ENCODE data around the gene RAI1. TPM values are rescaled to one million over a fixed set of nuclear protein-coding genes. Genes with fewer than 3 reads are reported as not detected.

RAI1 gene
- total RNA-seq, 1 donor from 2014 or later = 31.1 TPM

- TF ChIP-seq CTCF (IDR thresholded peaks at IDR 0.05) = no peak
- peak; percentile 4 to 11 for ATAC-seq
- intact Hi-C loops (cut with DNase I) = no loop called here
- Histone ChIP-seq H3K36me3 (peaks cover 51% of the 10 kb centered on the region), H3K27ac (no peak overlapping the region), H3K27me3 (ENCODE audit: low read depth) (no peaks in the 10 kb centered on the region), H3K4me1 (peaks cover 62% of the 10 kb centered on the region), H3K4me3 (no peak overlapping the region), H3K9me3 (no peaks in the 10 kb centered on the region)
- DNase-seq = peak; percentile 79
Measured at GRCh38 chr17:17819561-17819995, 138.3 kb downstream of the RAI1 start.

- DNase-seq = no peak
Measured at GRCh38 chr17:17820046-17820445, 138.8 kb downstream of the RAI1 start.

GRCh38 chr17:17820463-17821158 is 139.4 kb downstream of the RAI1 start:
- Histone ChIP-seq H3K4me1 (peaks cover 73% of the 10 kb centered on the region), H3K27me3 (ENCODE audit: low read depth) (no peaks in the 10 kb centered on the region), H3K4me3 (no peak overlapping the region), H3K27ac (no peak overlapping the region), H3K9me3 (no peaks in the 10 kb centered on the region), H3K36me3 (peaks cover 41% of the 10 kb centered on the region)
- DNase-seq = no peak
- no peak for TF ChIP-seq CTCF (IDR thresholded peaks at IDR 0.05)
- no peak for ATAC-seq
- intact Hi-C loops (cut with DNase I) = no loop called here

More at GRCh38 chr17:17820046-17820445, 138.8 kb downstream of the RAI1 start:
- Histone ChIP-seq H3K4me1 (peaks cover 67% of the 10 kb centered on the region), H3K27ac (no peak overlapping the region), H3K36me3 (peaks cover 46% of the 10 kb centered on the region), H3K27me3 (ENCODE audit: low read depth) (no peaks in the 10 kb centered on the region), H3K9me3 (no peaks in the 10 kb centered on the region), H3K4me3 (no peak overlapping the region)
- TF ChIP-seq CTCF (IDR thresholded peaks at IDR 0.05) = no peak
- intact Hi-C loops (cut with DNase I) = no loop called here
- no peak for ATAC-seq

- ATAC-seq (no peak), DNase-seq (no peak)
- intact Hi-C loops (cut with DNase I) = no loop called here
- H3K9me3 ChIP-seq = no peaks in the 10 kb centered on the region
- peak overlapping the region; percentile 58 for H3K4me3 ChIP-seq
- H3K4me1 ChIP-seq = peaks cover 89% of the 10 kb centered on the region
- H3K27me3 ChIP-seq (ENCODE audit: low read depth) = no peaks in the 10 kb centered on the region
- peak overlapping the region; percentile 49 for H3K27ac ChIP-seq
- H3K36me3 ChIP-seq = peaks cover 26% of the 10 kb centered on the region
- TF ChIP-seq CTCF (IDR thresholded peaks at IDR 0.05) = no peak
Measured at GRCh38 chr17:17822189-17822588, 140.9 kb downstream of the RAI1 start.

GRCh38 chr17:17822616-17823015 is 141.4 kb downstream of the RAI1 start:
- ATAC-seq = no peak
- no peak for DNase-seq
- Histone ChIP-seq H3K36me3 (peaks cover 22% of the 10 kb centered on the region), H3K4me1 (peaks cover 87% of the 10 kb centered on the region), H3K9me3 (no peaks in the 10 kb centered on the region), H3K27ac (peak overlapping the region; percentile 49), H3K4me3 (peak overlapping the region; percentile 58), H3K27me3 (ENCODE audit: low read depth) (no peaks in the 10 kb centered on the region)
- intact Hi-C loops (cut with DNase I) = no loop called here
- no peak for TF ChIP-seq CTCF (IDR thresholded peaks at IDR 0.05)
